GM21619 (cell line): Measurements from ENCODE around the gene NKX1-1.
"Not testable (repeated sequence)": the region's sequence is repeated elsewhere in the genome, so short reads cannot be mapped to it uniquely, and the experiment has no call there.

ENCODE experiments used
- ATAC-seq: cut with Tn5 transposase; IDR thresholded peaks from one replicate; pipeline ENCODE4 v1.9.1; 2021; ENCODE audit not compliant: unreplicated experiment

NKX1-1 gene

DNA sequence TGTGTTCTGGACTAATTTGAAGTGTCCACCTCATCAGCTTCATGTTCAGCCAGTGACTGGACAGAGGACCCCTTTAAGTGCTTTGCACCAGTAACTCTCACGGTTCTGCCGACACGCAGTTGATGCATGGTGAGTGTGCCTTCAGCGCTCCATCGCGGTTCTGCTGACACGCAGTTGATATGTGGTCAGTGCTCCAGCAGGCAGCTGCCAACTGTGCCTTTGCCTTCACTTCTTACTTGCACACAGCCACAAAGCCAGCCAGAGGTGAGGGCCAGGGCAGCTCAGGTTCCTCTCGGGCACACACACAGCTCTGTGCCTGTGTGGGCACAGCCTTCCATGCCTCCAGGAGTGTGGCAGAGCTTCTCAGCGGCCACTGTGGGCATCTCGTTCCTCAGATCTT is 12.4 kb downstream of the NKX1-1 start:
- ATAC-seq, result no peak

DNA sequence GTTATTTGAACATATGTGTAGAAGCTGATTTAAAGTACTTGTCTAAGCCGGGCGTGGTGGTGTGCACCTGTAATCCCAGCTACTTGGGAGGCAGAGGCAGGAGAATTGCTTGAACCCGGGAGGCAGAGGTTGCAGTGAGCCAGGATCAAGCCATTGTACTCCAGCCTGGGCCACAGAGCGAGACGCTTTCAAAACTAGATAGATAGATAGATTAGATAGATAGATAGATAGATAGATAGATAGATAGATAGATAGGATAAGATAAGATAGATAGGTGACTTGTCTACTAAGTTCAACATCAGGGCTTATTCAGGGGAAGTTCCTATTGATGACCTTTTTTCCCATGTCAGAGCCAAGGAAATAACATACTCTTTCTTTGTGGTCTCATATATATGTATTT is 12.9 kb downstream of the NKX1-1 start:
- ATAC-seq, result not testable (repeated sequence)

DNA sequence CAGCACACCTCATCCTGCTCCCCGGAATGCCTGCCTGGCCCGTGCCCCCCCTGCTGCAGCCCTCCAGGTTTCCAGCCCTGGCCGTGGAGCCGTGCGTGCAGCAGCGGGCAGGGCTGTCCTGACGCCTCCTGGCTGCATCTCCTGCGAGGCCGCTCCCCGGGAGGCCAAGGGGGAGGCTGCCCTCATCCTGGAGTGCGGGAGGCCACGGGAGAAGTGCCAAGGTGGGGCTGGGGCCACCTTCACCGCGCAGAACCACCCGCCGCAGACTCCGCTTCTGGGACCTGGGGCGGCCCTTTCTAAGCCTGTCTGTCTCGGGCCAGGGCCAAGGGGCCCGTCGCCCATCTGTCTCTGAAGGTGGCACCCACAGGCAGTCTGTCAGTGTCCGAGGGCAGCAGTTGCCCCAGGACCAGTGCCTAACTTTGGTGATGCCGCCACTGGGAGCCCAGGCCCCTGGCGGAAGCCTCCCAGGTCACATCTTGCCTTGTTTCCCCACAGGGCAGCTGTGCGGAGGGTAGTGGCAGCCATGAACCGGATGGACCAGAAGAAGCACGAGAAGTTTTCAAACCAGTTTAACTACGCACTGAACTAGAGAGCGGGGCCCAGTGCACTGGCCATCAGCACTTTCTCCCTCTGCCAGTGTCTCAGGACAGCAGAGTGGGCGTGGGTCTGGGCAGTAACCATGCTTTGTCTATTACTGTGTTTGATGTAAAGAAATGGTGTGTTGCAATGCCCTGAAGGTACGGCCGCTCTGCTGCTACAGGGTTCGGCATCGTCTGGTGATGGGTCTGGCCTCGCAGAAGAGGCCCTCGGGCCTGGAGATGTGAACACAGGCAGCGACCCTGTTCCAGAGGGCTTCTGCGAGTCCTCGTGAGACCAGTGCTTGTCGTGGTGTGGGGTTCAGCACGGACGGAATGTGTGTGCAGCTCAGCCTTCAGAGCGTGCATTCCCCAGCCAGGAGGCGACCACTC is 20.6 kb downstream of the NKX1-1 start:
- no peak for ATAC-seq

DNA sequence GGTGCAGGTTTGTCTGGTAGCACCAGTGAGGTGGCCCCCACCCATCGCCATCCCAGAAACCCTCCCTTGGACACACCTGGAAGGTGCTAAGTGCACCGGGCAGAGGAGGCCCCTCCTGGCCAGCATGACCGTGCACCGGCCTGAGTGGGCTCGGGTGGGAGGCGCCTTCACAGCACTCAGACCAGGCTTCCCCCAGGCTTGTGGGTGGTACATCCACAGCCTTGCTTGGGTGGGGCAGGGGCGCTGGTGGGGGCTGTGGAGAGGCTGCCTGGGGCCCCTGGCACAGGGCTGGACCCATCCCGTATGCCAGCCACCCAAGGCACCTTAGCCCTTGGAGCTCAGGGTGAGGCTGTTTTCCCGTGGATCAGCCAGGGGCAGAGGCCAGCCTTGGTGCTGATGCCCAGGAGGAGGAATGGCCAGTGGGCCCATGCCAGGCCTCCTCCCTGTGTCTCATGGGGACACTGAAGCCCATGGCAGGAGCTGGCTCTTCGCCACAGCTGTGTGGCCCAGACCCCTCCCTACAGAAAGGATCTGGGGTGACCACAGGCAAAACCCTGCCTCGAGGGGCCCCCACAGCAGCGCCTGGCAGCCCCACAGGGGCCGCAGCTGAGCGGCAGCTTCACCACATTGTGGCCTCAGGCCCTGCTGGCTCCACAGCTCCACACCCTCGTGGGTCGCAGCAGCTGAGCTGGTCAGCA is 21.4 kb downstream of the NKX1-1 start:
- ATAC-seq, result no peak

DNA sequence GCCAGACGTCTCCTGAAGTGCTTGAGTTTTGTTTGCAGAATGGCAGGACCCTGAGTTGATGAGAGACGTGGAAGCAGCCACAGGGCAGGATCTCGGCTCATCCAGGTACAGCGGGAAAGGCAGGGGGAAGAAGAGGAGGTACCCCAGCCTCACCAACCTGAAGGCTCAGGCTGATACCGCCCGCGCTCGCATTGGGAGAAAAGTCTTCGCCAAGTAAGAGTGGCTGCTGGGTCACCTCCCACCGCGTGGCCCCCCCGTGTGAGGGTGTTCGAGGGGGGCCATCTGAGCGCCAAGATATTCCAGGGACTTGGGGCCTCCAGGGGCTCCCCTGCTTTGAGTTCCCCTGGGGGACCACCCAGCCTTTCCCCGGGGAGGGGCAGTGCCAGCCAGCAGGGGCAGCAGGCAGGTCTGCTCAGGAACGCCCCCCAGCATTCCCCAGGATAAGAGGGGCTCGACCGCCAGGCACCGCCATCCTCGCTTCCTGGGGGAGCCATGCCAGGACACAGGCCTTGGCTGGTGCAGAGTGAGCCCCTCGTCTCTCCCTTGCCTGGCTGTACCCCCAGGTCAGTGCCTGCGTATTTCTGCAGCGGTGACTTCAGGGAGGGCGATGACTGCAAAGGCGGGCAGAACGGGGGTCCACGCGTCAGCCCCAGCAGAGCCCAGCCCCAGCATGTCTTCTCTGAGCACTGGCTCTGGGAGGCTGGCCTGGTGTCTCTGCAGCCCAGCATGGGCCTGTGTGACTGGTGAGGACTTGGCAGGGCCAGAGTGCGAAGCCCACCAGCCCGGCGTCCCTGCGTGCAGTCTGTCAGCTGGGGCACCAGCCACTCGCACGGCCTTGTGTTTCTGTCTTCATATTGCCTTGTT is 22.3 kb downstream of the NKX1-1 start:
- ATAC-seq, result no peak

DNA sequence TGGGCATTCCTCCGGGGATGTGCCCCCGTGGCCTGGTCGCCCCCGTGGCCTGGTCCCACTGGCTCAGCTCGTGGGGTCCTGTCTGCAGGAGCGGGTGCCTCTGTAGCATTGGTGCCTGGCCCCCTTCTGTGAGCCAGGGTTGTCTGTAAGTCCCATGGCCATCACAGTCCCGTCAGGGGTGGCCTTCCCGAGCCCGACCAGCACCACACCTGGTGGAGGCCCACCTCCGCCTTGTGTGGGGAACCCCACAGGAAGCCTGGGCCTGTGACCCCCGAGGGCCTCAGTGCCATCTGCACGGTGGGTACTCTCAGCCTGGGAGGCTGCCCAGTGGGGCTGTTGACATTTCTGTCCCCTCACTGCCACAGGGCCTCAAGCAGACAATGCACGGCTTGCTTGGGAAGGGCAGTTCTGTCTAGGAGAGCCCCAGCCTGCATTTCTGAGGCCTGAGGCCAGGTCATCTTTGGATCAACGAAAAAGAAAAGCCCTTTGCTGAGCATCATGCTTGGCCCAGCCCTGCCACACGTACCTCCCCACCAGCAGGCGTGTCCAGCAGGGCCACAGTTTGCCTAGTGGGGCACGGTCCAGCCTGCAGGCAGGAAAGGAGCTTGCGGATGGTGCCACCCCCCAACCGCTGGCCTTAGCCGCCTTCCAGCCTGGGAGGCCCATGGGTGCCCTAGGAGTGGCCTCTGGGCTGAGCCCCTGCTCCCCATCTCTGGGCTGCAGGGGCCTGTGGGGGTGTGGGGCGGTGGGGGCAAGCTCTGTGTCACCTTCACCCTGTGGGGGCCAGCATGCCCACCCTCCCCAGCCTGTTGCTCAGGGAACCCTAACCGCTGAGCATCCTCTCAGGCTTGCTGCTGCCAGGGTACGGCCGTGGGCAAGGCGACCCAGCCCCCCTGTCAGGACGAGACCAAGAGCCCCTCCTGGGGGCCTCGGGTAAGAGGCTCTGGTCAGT is 23.2 kb downstream of the NKX1-1 start:
- no peak for ATAC-seq

DNA sequence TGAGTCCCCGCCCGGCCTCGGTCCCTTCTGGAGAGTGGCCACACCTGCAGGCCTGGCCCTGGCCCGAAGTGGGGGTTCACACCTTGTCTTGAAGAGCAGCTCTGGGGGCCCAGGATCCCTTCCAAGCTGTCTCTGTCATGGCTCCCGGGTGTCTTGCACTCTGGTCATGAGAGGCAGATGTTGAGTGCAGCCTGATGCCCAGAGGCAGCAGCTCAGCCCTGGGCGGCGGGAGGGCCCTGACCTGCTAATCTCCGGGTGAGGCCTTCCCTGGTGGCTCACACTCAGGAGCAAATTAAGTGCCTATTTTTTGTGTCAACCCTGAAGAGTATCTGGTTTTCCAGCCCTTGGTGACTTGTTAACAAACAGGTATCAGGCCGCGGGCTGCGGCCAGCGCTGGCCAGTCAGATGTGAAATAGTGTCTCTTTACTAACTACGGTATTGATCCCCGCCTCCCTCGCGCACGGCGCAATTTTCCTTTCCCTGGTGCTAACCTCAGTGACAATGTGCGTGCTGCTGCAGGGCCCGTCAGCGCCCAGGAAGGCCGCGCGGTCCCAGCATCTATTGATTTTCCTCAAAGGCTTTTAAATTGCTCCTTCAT is 24.2 kb downstream of the NKX1-1 start:
- ATAC-seq, result no peak

DNA sequence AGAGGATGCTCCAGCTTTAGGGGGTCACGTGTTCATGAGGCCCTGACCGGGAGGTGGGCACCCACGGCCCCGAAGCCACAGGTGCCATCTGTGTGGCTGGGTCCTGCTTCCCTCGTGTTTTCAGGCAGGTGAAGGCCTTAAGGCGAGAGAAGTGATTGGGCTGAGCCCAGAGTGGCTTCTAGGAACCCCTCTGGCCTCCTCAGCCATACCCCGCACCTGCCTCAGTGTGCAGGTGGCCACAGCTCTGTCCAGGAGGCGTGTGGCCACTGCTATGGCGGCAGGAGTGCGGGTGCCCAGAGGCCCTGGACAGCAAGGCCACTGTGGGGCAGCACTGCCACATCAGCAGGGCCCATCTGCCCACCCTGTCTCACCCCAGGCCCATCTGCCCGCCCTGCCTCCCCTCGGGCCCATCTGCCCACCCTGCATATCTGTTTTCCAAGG is 25.0 kb downstream of the NKX1-1 start:
- ATAC-seq, result no peak

DNA sequence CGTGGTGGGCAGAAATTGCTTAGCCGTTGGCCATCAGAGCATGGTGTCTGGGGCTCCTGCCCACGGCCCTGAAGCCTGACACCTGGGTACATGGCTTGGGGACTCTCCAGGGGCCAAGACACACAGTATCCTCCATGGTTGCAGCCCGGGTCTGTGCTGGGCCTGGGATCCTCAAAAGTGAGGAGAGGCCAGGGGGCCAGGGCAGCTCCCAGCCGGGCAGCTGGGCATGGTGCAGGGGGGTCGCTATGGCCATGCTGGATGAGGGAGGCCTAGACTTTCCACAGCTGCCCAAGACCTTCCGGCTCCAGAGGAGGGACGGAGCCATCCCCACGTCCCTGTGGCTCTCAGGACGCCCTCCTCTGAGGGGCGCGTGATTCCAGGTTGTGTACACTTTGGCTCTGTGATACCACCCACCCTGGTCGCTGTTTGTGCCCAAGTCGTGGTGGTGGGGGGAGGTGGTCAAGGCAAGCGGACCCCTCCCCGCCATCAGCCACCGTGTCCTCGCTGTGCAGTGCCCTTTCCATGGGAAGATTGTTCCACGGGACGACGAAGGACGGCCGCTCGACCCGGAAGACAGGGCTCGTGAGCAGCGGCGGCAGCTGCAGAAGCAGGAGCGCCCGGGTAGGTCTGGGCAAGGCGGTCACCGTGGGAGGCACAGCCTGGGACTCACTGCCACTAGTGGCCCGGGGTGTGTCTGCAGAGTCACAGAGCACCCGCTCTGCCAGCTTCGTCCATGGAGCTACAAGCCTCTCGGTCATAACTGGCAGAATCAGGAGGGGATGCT is 25.7 kb downstream of the NKX1-1 start:
- ATAC-seq, result no peak

DNA sequence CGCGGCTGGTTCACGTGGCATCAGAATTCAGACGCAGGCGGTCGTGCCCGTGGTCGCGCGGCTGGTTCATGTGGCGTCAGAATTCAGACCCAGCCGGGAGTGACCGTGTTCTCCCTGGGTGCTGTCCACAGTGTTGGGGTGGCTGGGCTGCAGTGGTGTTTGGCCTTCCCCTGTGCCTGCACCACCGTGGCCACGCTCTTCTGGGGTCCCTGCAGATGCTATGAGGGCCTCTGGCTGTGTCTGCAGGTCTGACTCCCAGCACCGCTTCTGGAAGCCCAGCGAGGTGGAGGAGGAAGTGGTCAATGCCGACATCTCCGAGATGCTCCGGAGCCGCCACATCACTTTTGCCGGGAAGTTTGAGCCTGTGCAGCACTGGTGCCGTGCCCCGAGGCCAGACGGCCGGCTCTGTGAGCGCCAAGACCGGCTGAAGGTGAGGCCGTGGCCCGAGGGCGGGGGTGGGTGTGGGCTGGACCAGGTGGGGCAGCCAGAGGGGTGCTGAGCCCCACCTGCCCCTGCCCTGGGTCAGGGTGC is 26.4 kb downstream of the NKX1-1 start:
- ATAC-seq, result no peak

DNA sequence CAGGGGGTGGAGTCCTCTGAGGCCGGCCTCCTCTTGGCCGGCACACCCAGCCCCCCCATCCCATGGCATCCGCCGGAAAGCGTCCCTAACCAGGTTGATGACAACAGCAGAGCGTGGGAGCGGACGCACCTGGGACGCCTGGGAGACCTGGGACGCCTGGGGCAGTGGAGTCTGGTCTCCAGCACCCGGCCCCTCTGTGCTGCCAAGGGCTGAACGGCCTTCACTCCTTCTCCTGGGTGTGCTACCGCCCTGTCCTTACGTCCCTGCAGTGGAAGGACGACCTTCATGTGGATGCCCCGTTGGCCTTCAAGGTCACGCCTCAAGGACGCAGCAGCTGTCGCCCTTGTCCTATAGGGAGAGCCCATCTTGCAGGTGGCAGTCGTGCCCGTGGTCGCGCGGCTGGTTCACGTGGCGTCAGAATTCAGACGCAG is 26.9 kb downstream of the NKX1-1 start:
- no peak for ATAC-seq

DNA sequence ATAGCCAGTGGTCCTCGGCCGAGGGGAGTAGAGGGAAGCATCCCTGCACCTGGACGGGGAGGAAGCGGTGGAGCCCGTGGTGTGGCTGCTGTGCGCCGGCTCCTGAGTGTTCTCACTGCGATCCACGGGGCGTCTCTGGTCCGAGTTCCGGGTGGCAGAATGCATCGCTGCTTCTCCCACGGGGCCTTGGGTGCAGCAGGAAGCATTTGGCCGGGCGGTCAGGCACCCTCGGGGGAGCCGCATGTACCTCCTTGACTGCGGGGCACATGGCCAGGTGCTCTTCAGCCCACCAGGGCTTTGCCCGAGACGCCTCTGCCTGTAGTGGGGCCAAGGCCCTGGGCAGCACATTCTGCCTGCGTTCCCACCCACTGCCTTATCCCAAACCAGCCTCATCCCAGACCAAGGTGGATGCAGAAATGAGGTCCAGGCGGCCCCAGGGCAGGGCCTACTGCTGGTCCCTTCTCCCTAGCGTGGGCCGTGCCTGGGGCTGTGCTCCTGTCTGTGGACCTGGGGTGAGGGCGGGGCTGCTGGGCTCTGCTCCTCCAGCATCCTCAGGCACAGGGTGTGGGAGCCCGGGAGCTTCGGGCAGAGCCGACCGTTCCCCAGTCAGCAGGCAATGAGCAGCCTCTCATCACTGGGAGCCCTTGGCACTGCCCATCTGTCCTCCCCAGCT is 27.5 kb downstream of the NKX1-1 start:
- ATAC-seq, result no peak

DNA sequence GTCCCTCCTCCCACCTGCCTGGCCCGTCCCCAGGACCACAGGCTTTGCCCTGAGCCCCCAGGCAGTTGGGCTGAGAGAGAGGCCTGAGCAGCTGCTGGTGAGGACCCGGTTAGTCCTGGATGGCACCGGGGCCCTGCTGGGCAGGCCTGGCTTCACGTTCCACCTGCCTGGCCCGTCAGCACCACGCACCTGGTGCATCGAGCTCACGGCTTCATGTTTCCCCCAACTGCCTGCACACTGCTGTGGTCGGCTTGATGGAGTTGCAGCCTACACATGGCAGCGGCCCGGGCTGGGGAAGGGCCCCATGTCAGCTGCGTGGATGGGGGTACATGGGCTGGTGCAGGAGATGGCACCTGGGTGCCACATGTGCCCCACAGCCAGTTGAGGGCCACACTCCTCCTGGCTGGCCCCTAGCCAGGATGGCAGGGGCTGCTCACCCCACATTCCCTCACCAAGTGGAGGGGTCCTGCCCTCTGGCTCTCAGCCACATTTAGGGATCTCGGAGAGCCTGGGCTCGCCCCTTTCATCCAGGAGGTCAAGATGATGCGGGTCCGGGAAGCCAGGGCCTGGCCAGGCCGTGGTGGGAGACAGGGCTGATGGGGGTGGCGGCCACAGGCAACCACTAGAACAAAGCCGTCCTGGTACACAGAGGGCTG is 28.5 kb downstream of the NKX1-1 start:
- ATAC-seq, result no peak

DNA sequence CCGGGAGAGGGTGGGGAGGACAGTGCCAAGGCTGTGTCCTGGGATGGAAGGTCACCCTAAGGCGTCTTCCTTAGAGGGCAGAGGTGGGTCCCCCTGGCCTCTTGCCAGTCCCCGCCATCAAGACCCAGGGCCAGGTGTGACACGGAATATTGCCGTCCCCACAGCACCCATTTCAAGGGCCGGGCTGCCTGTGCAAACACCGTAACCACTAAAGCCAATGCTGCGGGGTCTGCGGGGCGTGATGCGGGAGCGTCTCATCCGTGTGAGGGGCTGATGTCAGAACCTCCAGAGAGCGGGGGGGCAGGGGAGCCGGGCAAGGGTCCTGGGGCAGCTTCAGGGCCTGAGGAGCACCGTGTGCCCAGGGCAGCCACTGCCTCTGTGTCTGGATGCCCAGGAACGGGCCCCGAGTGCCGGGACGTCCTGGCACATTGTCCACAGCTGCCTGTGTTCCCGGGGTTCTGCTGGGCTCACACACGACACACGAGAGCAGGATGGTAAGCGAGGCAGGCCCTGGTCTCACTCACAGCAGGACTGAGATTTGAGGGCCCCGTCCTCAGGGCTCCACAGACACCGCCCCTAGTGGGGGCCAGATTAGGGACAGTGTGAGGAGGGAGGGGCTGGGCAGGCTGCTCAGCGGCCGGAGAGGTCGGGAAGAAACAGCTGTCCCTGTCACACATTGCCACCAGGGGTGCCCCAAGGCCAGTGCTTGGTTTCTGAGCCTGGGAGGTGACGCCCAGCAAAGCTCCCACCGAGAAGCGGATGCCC is 29.2 kb downstream of the NKX1-1 start:
- ATAC-seq, result no peak

DNA sequence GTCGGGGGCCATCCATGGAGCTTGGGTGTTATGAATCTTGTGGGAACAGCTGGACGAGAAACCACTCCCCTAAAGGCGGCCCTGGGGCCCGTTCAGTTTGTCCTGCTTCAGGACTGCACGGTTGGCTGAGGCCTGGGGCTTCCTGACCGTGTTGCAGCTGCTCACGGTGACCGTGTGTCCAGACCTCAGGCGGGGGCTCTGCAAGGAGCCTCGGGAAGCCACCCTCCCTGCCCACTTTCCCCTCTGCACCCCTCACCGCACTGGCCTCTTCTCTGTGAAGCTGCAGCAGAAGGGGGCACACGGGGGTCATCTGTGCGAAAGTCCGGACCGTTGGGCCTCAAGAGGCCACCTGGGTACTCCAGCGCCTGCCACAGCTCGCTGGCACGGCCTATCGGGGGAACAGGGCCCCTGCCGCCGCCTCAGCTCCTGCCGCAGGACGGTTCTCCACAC is 29.8 kb downstream of the NKX1-1 start:
- ATAC-seq, result no peak

DNA sequence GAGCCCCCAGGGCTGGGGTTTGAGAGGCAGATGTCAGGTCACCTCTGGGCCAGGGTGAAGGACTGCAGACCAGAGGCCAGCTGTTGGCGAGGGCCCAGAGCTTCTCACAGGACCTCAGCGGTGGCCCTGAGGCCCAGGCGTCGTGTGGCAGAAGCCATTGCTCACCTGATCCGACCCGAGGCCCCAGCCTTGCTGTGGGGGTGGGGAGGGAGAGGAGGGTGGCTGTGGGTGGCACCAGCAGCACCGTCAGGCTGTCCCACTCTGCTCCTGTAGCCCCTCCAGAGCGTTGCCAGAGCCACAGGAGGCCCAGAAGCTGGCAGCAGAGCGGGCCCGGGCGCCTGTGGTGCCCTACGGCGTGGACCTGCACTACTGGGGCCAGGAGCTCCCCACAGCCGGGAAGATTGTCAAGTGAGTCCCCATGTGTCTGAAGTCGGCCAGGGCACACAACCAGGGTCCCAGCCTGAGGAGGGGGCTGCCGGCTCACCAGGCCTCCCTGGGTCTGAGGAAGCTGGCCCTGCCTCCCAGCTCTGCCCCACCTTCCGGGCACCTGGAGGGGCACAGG is 30.4 kb downstream of the NKX1-1 start:
- no peak for ATAC-seq
